Ovary (tissue), 9 donors: ENCODE measurements around the gene SIX4. TPM values are rescaled to one million over a fixed set of nuclear protein-coding genes. Genes with fewer than 3 reads are reported as not detected.

Source experiments
- DNase-seq, 5 donors: peaks; one replicate each; pipeline ENCODE4 v3.0.0-alpha.2; 2019 to 2020
- H3K27ac ChIP-seq, 2 donors: fragments of 200-600 bp; one replicate each; pipeline versions ENCODE4 v1.5.1 to v1.8.0; 2019 to 2022
- H3K27me3 ChIP-seq: fragments of 200-600 bp; one replicate; pipeline ENCODE4 v1.8.0; 2022
- H3K36me3 ChIP-seq: fragments of 200-600 bp; sonication (generic); one replicate; pipeline ENCODE4 v1.5.1; 2019
- H3K4me1 ChIP-seq: one replicate; pipeline ENCODE4 v1.8.1; 2013; ENCODE audit warnings: mild to moderate bottlenecking, moderate library complexity; ENCODE audit not compliant: insufficient read depth
- H3K4me3 ChIP-seq: fragments of 200-600 bp; sonication (generic); one replicate; pipeline ENCODE4 v1.5.1; 2017
- H3K9me3 ChIP-seq, 2 donors: fragments of 200-600 bp in 1 of 2; sonication (generic) in 1 of 2; one replicate each; pipeline versions ENCODE4 v1.5.1 to v1.8.1; 2013 to 2019; ENCODE audit warnings: mild to moderate bottlenecking in 1 of 2, moderate library complexity in 1 of 2
- EP300 ChIP-seq: sonication (generic); formaldehyde crosslinking; IDR thresholded peaks from one replicate; pipeline ENCODE4 v1.6.1; 2017; ENCODE audit warnings: antibody characterized with exemption
- POLR2A ChIP-seq: fragments of 450-650 bp; IDR thresholded peaks from one replicate; pipeline ENCODE4 v1.6.1; 2017; ENCODE audit warnings: antibody characterized with exemption, mild to moderate bottlenecking, moderate library complexity
- whole genome bisulfite sequencing, 3 donors: extraction: QIAGEN DNeasy Blood & Tissue Kit in 1 of 3; methylation state at CpG; one replicate each; pipeline versions ENCODE4 v1.1.5 to v1.1.7; 2013 to 2017; 5-methylcytosine and 5-hydroxymethylcytosine counted together
- intact Hi-C, 4 donors: fragments of 100-400 bp; cut with DNase I; formaldehyde crosslinking; loops; one replicate each; pipeline versions ENCODE4 v1.11.0 to v1.15.1; 2022 to 2023
- polyA plus RNA-seq, 2 donors: library from polyadenylated mRNA; stranded (reverse); fragments of 200-250 nt in 1 of 2; fragments of 350-450 nt in 1 of 2; fragmentation: Illumina TruSeq in 1 of 2; extraction: RNeasy Lipid Tissue Mini Kit (QIAGEN cat#74804) in 1 of 2; gene quantifications; one replicate each; pipeline ENCODE4 v1.2.3, GENCODE V29; 2013 to 2014
- total RNA-seq, 7 donors: library from RNA; depleted of rRNA in 2 of 7; stranded (reverse); fragments of >200 nt in 2 of 7; fragmentation: NEBNext Ultra II Directional in 3 of 7; extraction: Animal tissue kit (Norgen Biotek cat#: 25700) in 3 of 7; gene quantifications; one replicate each; pipeline versions ENCODE4 v1.1.0 to v1.2.4, GENCODE V29; 2016 to 2023
- TF ChIP-seq, protein P1 (sequence below), 3 donors: fragments of 450-650 bp in 2 of 3; fragments of 200-600 bp in 1 of 3; IDR thresholded peaks; one replicate each; pipeline versions ENCODE4 v1.5.1 to v1.8.0; 2016 to 2022; ENCODE audit warnings: antibody characterized with exemption in 3 of 3, mild to moderate bottlenecking in 1 of 3
- donor health status: DM: no; HTN: no; CAD: no; lungs with moderate emphysema.
- donor health status: DM: no; HTN: no; CAD: no.
- donor health status: Bipolar disorder and iron deficiency.
- donor health status: DM: yes; HTN: yes; CAD: no.
- donor health status: DM: no; HTN: no; CAD: no.
- donor health status: DM: yes; HTN: yes; CAD: no.

SIX4 gene
- total and polyA plus RNA-seq, 9 donors, result 1.2 to 11.1 (median 5.8) TPM

DNA sequence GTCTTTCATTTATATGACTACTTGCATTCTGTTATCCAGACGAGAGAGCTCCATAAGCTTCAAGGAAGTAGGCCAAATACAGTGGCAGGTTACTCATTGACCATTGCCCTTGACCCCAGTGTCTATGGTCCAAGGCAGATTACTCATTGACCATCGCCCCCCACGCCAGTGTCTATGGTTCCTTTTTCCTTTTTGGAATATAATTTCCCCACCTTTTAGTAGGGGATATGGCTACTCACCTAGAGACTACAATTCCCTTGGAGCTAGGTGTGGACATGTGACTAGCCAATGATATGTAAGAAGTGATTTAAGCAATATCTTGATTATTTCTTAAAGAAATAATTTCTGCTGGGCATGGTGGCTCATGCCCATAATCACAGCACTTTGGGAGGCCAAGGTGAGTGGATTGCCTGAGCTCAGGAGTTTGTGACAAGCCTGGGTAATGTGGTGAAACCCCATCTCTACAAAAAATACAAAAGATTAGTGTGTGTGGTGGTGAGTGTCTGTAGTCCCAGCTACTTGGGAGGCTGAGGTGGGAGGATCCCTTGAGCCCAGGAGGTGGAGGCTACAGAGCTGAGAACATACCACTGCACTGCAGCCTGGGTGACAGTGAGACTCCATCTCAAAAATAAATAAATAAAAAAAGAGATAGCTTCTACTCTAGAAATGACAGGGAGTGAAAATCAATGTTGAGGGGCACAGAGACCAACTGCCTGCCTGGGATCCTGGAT is 32.6 kb downstream of the SIX4 start:
- Histone ChIP-seq H3K36me3 (no peaks in the 10 kb centered on the region), H3K4me1 (no peaks in the 10 kb centered on the region), H3K9me3 (no peaks in the 10 kb centered on the region), H3K27me3 (no peaks in the 10 kb centered on the region), H3K4me3 (no peak overlapping the region), H3K27ac (no peak overlapping the region)
- TF ChIP-seq EP300, result no peak
- no peak for TF ChIP-seq POLR2A
- TF ChIP-seq, protein P1, sequence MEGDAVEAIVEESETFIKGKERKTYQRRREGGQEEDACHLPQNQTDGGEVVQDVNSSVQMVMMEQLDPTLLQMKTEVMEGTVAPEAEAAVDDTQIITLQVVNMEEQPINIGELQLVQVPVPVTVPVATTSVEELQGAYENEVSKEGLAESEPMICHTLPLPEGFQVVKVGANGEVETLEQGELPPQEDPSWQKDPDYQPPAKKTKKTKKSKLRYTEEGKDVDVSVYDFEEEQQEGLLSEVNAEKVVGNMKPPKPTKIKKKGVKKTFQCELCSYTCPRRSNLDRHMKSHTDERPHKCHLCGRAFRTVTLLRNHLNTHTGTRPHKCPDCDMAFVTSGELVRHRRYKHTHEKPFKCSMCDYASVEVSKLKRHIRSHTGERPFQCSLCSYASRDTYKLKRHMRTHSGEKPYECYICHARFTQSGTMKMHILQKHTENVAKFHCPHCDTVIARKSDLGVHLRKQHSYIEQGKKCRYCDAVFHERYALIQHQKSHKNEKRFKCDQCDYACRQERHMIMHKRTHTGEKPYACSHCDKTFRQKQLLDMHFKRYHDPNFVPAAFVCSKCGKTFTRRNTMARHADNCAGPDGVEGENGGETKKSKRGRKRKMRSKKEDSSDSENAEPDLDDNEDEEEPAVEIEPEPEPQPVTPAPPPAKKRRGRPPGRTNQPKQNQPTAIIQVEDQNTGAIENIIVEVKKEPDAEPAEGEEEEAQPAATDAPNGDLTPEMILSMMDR (IDR thresholded peaks at IDR 0.05), result no peak
- DNase-seq, result no peak
- 78 to 84% (median 81%) methylated on average over 3 of the region's 3 CpGs for WGBS, 3 donors
- intact Hi-C loops, result no loop called here

DNA sequence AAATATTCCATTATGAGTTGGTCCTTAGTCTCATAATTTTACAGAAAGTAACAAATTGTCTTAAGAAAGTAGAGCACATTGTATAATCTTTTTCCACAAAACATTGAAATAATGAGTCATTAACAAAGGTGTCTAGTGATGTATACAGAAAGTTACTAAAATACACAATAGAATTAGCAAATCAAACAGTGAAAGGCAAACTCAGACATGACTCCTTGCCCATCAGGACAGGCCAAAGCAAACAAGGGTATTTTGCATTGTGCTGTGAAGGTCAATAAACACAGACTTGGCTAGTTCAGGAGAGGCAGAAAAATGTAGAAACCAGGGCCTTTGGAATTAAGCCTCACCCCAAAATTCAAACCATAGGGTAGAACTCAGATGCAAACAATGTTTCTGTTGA is 37.3 kb downstream of the SIX4 start:
- no peaks in the 10 kb centered on the region for H3K9me3 ChIP-seq
- intact Hi-C loops, result no loop called here

DNA sequence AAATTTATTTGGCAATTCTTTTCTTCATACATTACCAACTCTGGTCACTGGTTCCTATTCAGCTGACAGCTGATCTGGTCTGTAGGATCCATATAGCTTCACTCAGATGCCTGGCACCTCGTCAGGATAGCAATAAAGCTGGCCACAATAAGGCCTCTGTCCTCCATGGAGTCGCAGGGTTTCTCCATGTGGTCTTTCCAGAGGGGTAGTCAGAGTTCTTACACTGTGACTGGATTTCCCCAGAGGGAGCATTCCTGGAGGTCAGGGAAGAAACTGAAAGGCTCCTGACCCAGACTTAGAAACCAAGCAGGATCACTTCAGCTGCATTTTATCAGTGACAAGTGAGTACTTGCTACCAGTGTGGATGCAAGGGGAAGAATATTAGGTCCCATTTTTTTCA is 39.9 kb downstream of the SIX4 start:
- intact Hi-C loops, result no loop called here
- no peaks in the 10 kb centered on the region for H3K4me1 ChIP-seq
- H3K4me3 ChIP-seq, result no peak overlapping the region
- H3K9me3 ChIP-seq, result no peaks in the 10 kb centered on the region
- no peak overlapping the region for H3K27ac ChIP-seq
- DNase-seq, result no peak
- no peaks in the 10 kb centered on the region for H3K27me3 ChIP-seq
- TF ChIP-seq, protein P1 (IDR thresholded peaks at IDR 0.05), result no peak
- TF ChIP-seq POLR2A, result no peak
- TF ChIP-seq EP300, result no peak
- WGBS, 3 donors, result 56 to 68% (median 66%) methylated on average over 2 of the region's 2 CpGs
- no peaks in the 10 kb centered on the region for H3K36me3 ChIP-seq

More for the DNA sequence above, 37.3 kb downstream of the SIX4 start:
- no peaks in the 10 kb centered on the region for H3K4me1 ChIP-seq
- no peak overlapping the region for H3K27ac ChIP-seq
- DNase-seq, result no peak
- TF ChIP-seq, protein P1 (IDR thresholded peaks at IDR 0.05), result no peak
- no peak for TF ChIP-seq EP300
- no peak for TF ChIP-seq POLR2A
- H3K4me3 ChIP-seq, result no peak overlapping the region
- no peaks in the 10 kb centered on the region for H3K36me3 ChIP-seq
- no peaks in the 10 kb centered on the region for H3K27me3 ChIP-seq

DNA sequence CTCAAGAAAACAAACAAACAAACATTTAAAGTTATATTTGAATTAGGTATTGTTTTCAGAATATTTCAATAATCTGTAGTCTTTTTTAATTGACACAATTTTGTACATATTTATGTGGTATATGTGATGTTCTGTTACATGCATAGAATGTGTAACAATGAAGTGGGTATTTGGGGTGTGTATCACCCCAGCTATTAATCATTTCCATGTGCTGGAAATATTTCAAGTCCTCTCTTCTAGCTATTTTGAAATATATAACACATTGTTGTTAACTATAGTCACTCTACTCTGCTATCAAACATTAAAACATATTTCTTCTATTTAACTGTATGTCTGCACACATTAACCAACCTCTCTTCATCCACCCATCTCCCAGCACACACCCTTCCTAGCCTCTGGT is 42.9 kb downstream of the SIX4 start:
- intact Hi-C loops, result no loop called here
- DNase-seq, result no peak
- Histone ChIP-seq H3K36me3 (no peaks in the 10 kb centered on the region), H3K4me3 (no peak overlapping the region), H3K9me3 (no peaks in the 10 kb centered on the region), H3K27me3 (no peaks in the 10 kb centered on the region), H3K4me1 (no peaks in the 10 kb centered on the region), H3K27ac (no peak overlapping the region)
- no peak for TF ChIP-seq POLR2A
- TF ChIP-seq EP300, result no peak
- TF ChIP-seq, protein P1 (IDR thresholded peaks at IDR 0.05), result no peak
